H1 (cell line): Measurements from ENCODE around the gene RERG. TPM values are rescaled to one million over a fixed set of nuclear protein-coding genes. Genes with fewer than 3 reads are reported as not detected.

ENCODE experiments used
- CTCF ChIA-PET: fragments of 300-600 bp; sonication (Branson Sonifier 250); formaldehyde crosslinking; loops from one replicate; lab custom pipeline; 2021; ENCODE audit not compliant: partially characterized antibody; lab: Charles Lee
- POLR2A ChIA-PET: fragments of 300-600 bp; sonication (Branson Sonifier 250); formaldehyde crosslinking; loops from one replicate; lab custom pipeline; 2021; ENCODE audit warnings: inconsistent platforms; ENCODE audit not compliant: partially characterized antibody; lab: Charles Lee
- DNase-seq, 2 experiments: peaks; one replicate each; pipeline versions ENCODE4 v3.0.0 to v3.0.0-alpha.2; 2010 to 2022; ENCODE audit warnings: low spot score in 2 of 2, low read depth in 1 of 2, mixed read lengths in 1 of 2
- FAIRE-seq: peaks from 2 replicates; lab custom pipeline; 2011; peaks lifted over from hg19 to GRCh38; lab: Jason Lieb, UNC
- H2AFZ ChIP-seq: 2 replicates; pipeline ENCODE4 v1.8.1; 2012; ENCODE audit warnings: low read length, inconsistent platforms
- H2AK5ac ChIP-seq: 2 replicates; pipeline ENCODE4 v1.6.1; 2013; ENCODE audit warnings: low read depth, low read length
- H2BK120ac ChIP-seq: replicated peaks from 2 replicates; pipeline ENCODE3; 2013; ENCODE audit warnings: low read depth, low read length, inconsistent platforms
- H2BK12ac ChIP-seq: 2 replicates; pipeline ENCODE4 v1.6.1; 2013; ENCODE audit warnings: low read depth, low read length
- H2BK15ac ChIP-seq: 2 replicates; pipeline ENCODE4 v1.6.1; 2013; ENCODE audit warnings: low read length
- H2BK20ac ChIP-seq: 2 replicates; pipeline ENCODE4 v1.6.1; 2013; ENCODE audit warnings: low read length
- H2BK5ac ChIP-seq: 2 replicates; pipeline ENCODE4 v1.6.1; 2013; ENCODE audit warnings: low read depth, low read length
- H3K14ac ChIP-seq: 2 replicates; pipeline ENCODE4 v1.6.1; 2013; ENCODE audit warnings: inconsistent platforms; ENCODE audit not compliant: insufficient read length
- H3K18ac ChIP-seq: 2 replicates; pipeline ENCODE4 v1.6.1; 2013; ENCODE audit warnings: low read length; ENCODE audit errors: extremely low read depth
- H3K23ac ChIP-seq: 2 replicates; pipeline ENCODE4 v1.6.1; 2013; ENCODE audit warnings: inconsistent platforms; ENCODE audit not compliant: insufficient read length
- H3K23me2 ChIP-seq: 2 replicates; pipeline ENCODE4 v1.6.1; 2013; ENCODE audit warnings: low read depth, low read length
- H3K27ac ChIP-seq: 2 replicates; pipeline ENCODE4 v1.6.1; 2011; ENCODE audit warnings: low read depth, low read length, inconsistent platforms
- H3K27me3 ChIP-seq, 4 experiments: replicated peaks in 1 of 4; 1 replicate in 1 of 4; 2 replicates in 3 of 4; pipeline versions ENCODE4 v1.6.1 to v1.8.1; 2011 to 2013; ENCODE audit warnings: low read length in 3 of 4, mild to moderate bottlenecking in 3 of 4, inconsistent platforms in 2 of 4, mixed read lengths in 2 of 4, moderate library complexity in 1 of 4; ENCODE audit not compliant: control insufficient read depth in 3 of 4, insufficient read depth in 3 of 4; ENCODE audit errors: extremely low read depth in 1 of 4
- H3K36me3 ChIP-seq, 4 experiments: 2 replicates each; pipeline versions ENCODE4 v1.6.1 to v1.8.1; 2011 to 2013; ENCODE audit warnings: mild to moderate bottlenecking in 4 of 4, low read length in 3 of 4, moderate library complexity in 2 of 4, control low read depth in 1 of 4, inconsistent platforms in 1 of 4; ENCODE audit not compliant: insufficient read depth in 4 of 4, control insufficient read depth in 2 of 4
- H3K4ac ChIP-seq: replicated peaks from 2 replicates; pipeline ENCODE3; 2013; ENCODE audit warnings: low read length, low read depth, mixed read lengths, inconsistent platforms; ENCODE audit not compliant: insufficient read length
- H3K4me1 ChIP-seq, 4 experiments: replicated peaks in 1 of 4; 1 replicate in 1 of 4; 2 replicates in 3 of 4; pipeline versions ENCODE4 v1.6.1 to v1.8.1; 2011 to 2013; ENCODE audit warnings: low read length in 3 of 4, inconsistent platforms in 2 of 4, mixed read lengths in 1 of 4; ENCODE audit not compliant: insufficient read depth in 4 of 4, control insufficient read depth in 3 of 4
- H3K4me2 ChIP-seq, 2 experiments: 2 replicates each; pipeline versions ENCODE4 v1.6.1 to v1.8.1; 2011 to 2013; ENCODE audit warnings: low read depth in 2 of 2, low read length in 2 of 2, control low read depth in 1 of 2, inconsistent platforms in 1 of 2, mild to moderate bottlenecking in 1 of 2; ENCODE audit not compliant: insufficient read depth in 1 of 2
- H3K4me3 ChIP-seq, 4 experiments: fragments of 200-600, 300-600 bp in 1 of 4; sonication (generic), shearing (Covaris generic), sonication (Bioruptor Twin) in 1 of 4; 2 replicates each; pipeline versions ENCODE4 v1.5.1 to v1.8.1; 2011 to 2016; ENCODE audit warnings: low read length in 4 of 4, low read depth in 3 of 4, control low read depth in 2 of 4, inconsistent platforms in 2 of 4, mild to moderate bottlenecking in 2 of 4, mixed read lengths in 1 of 4, moderate library complexity in 1 of 4; ENCODE audit not compliant: insufficient read depth in 2 of 4; ENCODE audit errors: extremely low read depth in 1 of 4
- H3K56ac ChIP-seq: replicated peaks from 2 replicates; pipeline ENCODE3; 2013; ENCODE audit warnings: low read depth, mild to moderate bottlenecking, mixed read lengths, low read length, inconsistent platforms; ENCODE audit not compliant: insufficient read length
- H3K79me1 ChIP-seq: 2 replicates; pipeline ENCODE4 v1.6.1; 2013; ENCODE audit warnings: low read depth, low read length, control low read depth
- H3K79me2 ChIP-seq, 2 experiments: 2 replicates each; pipeline versions ENCODE4 v1.6.1 to v1.8.1; 2012 to 2013; ENCODE audit warnings: low read length in 2 of 2, mild to moderate bottlenecking in 2 of 2, inconsistent platforms in 1 of 2; ENCODE audit not compliant: insufficient read depth in 2 of 2, control insufficient read depth in 1 of 2
- H3K9ac ChIP-seq, 4 experiments: replicated peaks in 1 of 4; 1 replicate in 1 of 4; 2 replicates in 3 of 4; pipeline versions ENCODE4 v1.6.1 to v1.8.1; 2011 to 2013; ENCODE audit warnings: low read depth in 3 of 4, low read length in 3 of 4, control low read depth in 2 of 4, mild to moderate bottlenecking in 2 of 4, moderate library complexity in 2 of 4, inconsistent platforms in 1 of 4; ENCODE audit errors: extremely low read depth in 1 of 4
- H3K9me3 ChIP-seq, 2 experiments: 2 replicates each; pipeline versions ENCODE4 v1.6.1 to v1.8.1; 2012 to 2013; ENCODE audit warnings: mild to moderate bottlenecking in 2 of 2, moderate library complexity in 2 of 2, control low read depth in 1 of 2, inconsistent platforms in 1 of 2, low read depth in 1 of 2, low read length in 1 of 2, mixed read lengths in 1 of 2; ENCODE audit not compliant: insufficient read depth in 2 of 2
- H4K20me1 ChIP-seq, 2 experiments: replicated peaks in 1 of 2; 2 replicates each; pipeline versions ENCODE3 to v1.8.1; 2011 to 2013; ENCODE audit warnings: inconsistent platforms in 2 of 2, low read length in 2 of 2, mild to moderate bottlenecking in 1 of 2; ENCODE audit not compliant: insufficient read depth in 2 of 2, control insufficient read depth in 1 of 2
- H4K5ac ChIP-seq: 2 replicates; pipeline ENCODE4 v1.6.1; 2013; ENCODE audit warnings: low read length, low read depth, mixed read lengths, inconsistent platforms; ENCODE audit not compliant: insufficient read length
- H4K8ac ChIP-seq: 2 replicates; pipeline ENCODE4 v1.8.0; 2013; ENCODE audit warnings: mild to moderate bottlenecking, moderate library complexity, low read length, inconsistent platforms; ENCODE audit not compliant: insufficient read depth; ENCODE audit errors: extremely low read depth
- H4K91ac ChIP-seq: replicated peaks from 2 replicates; pipeline ENCODE3; 2013; ENCODE audit warnings: low read length, mixed read lengths, inconsistent platforms; ENCODE audit not compliant: insufficient read length
- CTCF ChIP-seq, 3 experiments: IDR thresholded peaks; 1 replicate in 2 of 3; 2 replicates in 1 of 3; pipeline versions ENCODE4 v1.5.1 to v1.6.1; 2011; ENCODE audit warnings: low read length in 3 of 3, mild to moderate bottlenecking in 3 of 3, inconsistent platforms in 2 of 3, low read depth in 1 of 3, moderate library complexity in 1 of 3; ENCODE audit not compliant: insufficient read depth in 1 of 3; ENCODE audit errors: control extremely low read depth in 1 of 3
- GTF2F1 ChIP-seq: IDR thresholded peaks from 2 replicates; pipeline ENCODE4 v1.6.1; 2012; ENCODE audit warnings: low read depth, low read length, improper control_type of control experiment, borderline replicate concordance
- RAD21 ChIP-seq, 2 experiments: IDR thresholded peaks in 1 of 2; conservative IDR thresholded peaks in 1 of 2; 2 replicates each; pipeline ENCODE4 v1.6.1; 2011; ENCODE audit warnings: low read depth in 2 of 2, low read length in 2 of 2, improper control_type of control experiment in 1 of 2, inconsistent platforms in 1 of 2, mild to moderate bottlenecking in 1 of 2, moderate library complexity in 1 of 2
- RNF2 ChIP-seq: fragments of 200-900, 300-1000 bp; sonication (generic); IDR thresholded peaks from 2 replicates; pipeline ENCODE4 v1.7.1; 2016; ENCODE audit warnings: borderline replicate concordance, low read depth, mild to moderate bottlenecking, antibody characterized with exemption, low read length; ENCODE audit not compliant: poor library complexity, severe bottlenecking; ENCODE audit errors: missing control alignments
- SIRT6 ChIP-seq: IDR thresholded peaks from one replicate; pipeline ENCODE4 v1.7.1; 2012; ENCODE audit warnings: low read length, inconsistent platforms
- WGBS, 2 experiments: shearing (Covaris generic) in 1 of 2; methylation state at CpG; one replicate each; pipeline versions ENCODE4 v1.1.6 to v1.1.7; 2013 to 2015; ENCODE audit warnings: low lambda C conversion rate in 2 of 2, mixed read lengths in 2 of 2, inconsistent platforms in 1 of 2, low coverage in 1 of 2, missing lambda C conversion rate in 1 of 2; ENCODE audit not compliant: insufficient replicate concordance in 2 of 2, insufficient coverage in 1 of 2, insufficient read length in 1 of 2; ENCODE audit errors: extremely low coverage in 1 of 2, missing lambda C conversion rate in 1 of 2; 5-methylcytosine and 5-hydroxymethylcytosine counted together
- polyA plus RNA-seq, 7 experiments: library from polyadenylated mRNA; depleted of rRNA in 3 of 7; stranded (reverse) in 5 of 7; unstranded in 2 of 7; fragments of >200 nt in 5 of 7; fragments of 200-250 nt in 2 of 7; gene quantifications; 1 replicate in 5 of 7; 2 replicates in 1 of 7; 4 replicates in 1 of 7; pipeline versions ENCODE4 v1.2.1 to v1.2.3, GENCODE V29; 2011 to 2013; ENCODE audit warnings: missing spikeins in 2 of 7, mixed read lengths in 2 of 7
- total RNA-seq: library from RNA; stranded (reverse); fragmentation: NEBNext Ultra II Directional; extraction: Animal tissue kit (Norgen Biotek cat#: 25700); gene quantifications from 2 replicates; pipeline ENCODE4 v1.2.1, GENCODE V29; 2021
- TF ChIP-seq, protein P1 (sequence below): IDR thresholded peaks from 2 replicates; pipeline ENCODE4 v1.6.1; 2011; ENCODE audit warnings: low read length, improper control_type of control experiment

The RERG gene
- total and polyA plus RNA-seq, 2 of the 8 experiments (the other 6 are each of a cell fraction or from before 2014, with no cell fraction given): 0.12 to 0.86 TPM

- H3K4me3 ChIP-seq: no peak overlapping the region
- H3K56ac ChIP-seq: no peak overlapping the region
- 100% methylated on average over 1 of the region's 1 CpG; no CpG with 5 or more reads in 1 of the 2 experiments for WGBS, 2 experiments
- 0 out of 2 replicates have a peak overlapping the region, but pooled peaks have one; percentile 52 for H2AFZ ChIP-seq
- H3K4me2 ChIP-seq: no peak overlapping the region
- H4K5ac ChIP-seq: no peak overlapping the region
- no peaks in the 10 kb centered on the region for H3K36me3 ChIP-seq
- FAIRE-seq: no peak
- H3K14ac ChIP-seq: no peak overlapping the region
- H3K4me1 ChIP-seq: no peaks in the 10 kb centered on the region
- H3K27me3 ChIP-seq: no peaks in the 10 kb centered on the region
- no peaks in the 10 kb centered on the region for H3K9me3 ChIP-seq
- no peak overlapping the region for H2BK15ac ChIP-seq
- H2AK5ac ChIP-seq: no peak overlapping the region
- H3K79me1 ChIP-seq: no peaks in the 10 kb centered on the region
- H2BK12ac ChIP-seq: no peak overlapping the region
- H3K27ac ChIP-seq: no peak overlapping the region
- no peaks in the 10 kb centered on the region for H3K79me2 ChIP-seq
- H3K9ac ChIP-seq: no peak overlapping the region
- no peak overlapping the region for H3K4ac ChIP-seq
- no peak overlapping the region for H4K91ac ChIP-seq
- H2BK20ac ChIP-seq: no peak overlapping the region
- DNase-seq: no peak
- CTCF ChIA-PET: interaction anchor here (0.8 to 5.3 kb wide), 5 partner anchors 11 to 704 kb away, joined by 3 to 42 read pairs (median 3); partner anchors contain the start of gene RERG
- H4K8ac ChIP-seq: no peak overlapping the region
- no peak overlapping the region for H3K18ac ChIP-seq
- H2BK120ac ChIP-seq: no peak overlapping the region
- TF ChIP-seq RNF2 (no peak), SIRT6 (no peak), CTCF (IDR thresholded peaks at IDR 0.05; ENCODE audit: control extremely low read depth in 1 of 3, insufficient read depth in 1 of 3, low read depth in 1 of 3, low read length in 3 of 3) (no peak), GTF2F1 (no peak), RAD21 (IDR thresholded peaks at IDR 0.05 in 1 of 2, conservative IDR thresholded peaks at IDR 0.05 in 1 of 2; ENCODE audit: low read depth in 2 of 2, low read length in 2 of 2) (no peak)
- TF ChIP-seq, protein P1, sequence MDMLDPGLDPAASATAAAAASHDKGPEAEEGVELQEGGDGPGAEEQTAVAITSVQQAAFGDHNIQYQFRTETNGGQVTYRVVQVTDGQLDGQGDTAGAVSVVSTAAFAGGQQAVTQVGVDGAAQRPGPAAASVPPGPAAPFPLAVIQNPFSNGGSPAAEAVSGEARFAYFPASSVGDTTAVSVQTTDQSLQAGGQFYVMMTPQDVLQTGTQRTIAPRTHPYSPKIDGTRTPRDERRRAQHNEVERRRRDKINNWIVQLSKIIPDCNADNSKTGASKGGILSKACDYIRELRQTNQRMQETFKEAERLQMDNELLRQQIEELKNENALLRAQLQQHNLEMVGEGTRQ: no peak
- TF ChIP-seq, all 59 proteins: peak for 0
- POLR2A ChIA-PET: no interaction called here
- H3K23me2 ChIP-seq: no peaks in the 10 kb centered on the region
- no peaks in the 10 kb centered on the region for H4K20me1 ChIP-seq
- H2BK5ac ChIP-seq: no peak overlapping the region
- no peak overlapping the region for H3K23ac ChIP-seq
Measured at GRCh38 chr12:15231493-15231892, 10.3 kb upstream of the RERG start.
